BLaER1 (cell line): Measurements from ENCODE around the gene ZNF428.
"Not testable (repeated sequence)": the region's sequence is repeated elsewhere in the genome, so short reads cannot be mapped to it uniquely, and the experiment has no call there.

Experiments
- H3K27ac ChIP-seq: shearing (Covaris generic); formaldehyde crosslinking; 2 replicates; pipeline ENCODE4 v1.8.1; 2022
- H3K27me3 ChIP-seq: shearing (Covaris generic); formaldehyde crosslinking; 2 replicates; pipeline ENCODE4 v1.8.1; 2022
- H3K36me3 ChIP-seq: shearing (Covaris generic); formaldehyde crosslinking; 2 replicates; pipeline ENCODE4 v1.8.1; 2022
- H3K4me1 ChIP-seq: shearing (Covaris generic); formaldehyde crosslinking; 2 replicates; pipeline ENCODE4 v1.8.1; 2022
- H3K4me2 ChIP-seq: shearing (Covaris generic); formaldehyde crosslinking; 2 replicates; pipeline ENCODE4 v1.8.1; 2022
- H3K4me3 ChIP-seq: shearing (Covaris generic); formaldehyde crosslinking; 2 replicates; pipeline ENCODE4 v1.8.1; 2022
- H3K9ac ChIP-seq: shearing (Covaris generic); formaldehyde crosslinking; 2 replicates; pipeline ENCODE4 v1.8.1; 2022
- H3K9me3 ChIP-seq: shearing (Covaris generic); formaldehyde crosslinking; 2 replicates; pipeline ENCODE4 v1.8.1; 2022
- H4K20me1 ChIP-seq: shearing (Covaris generic); formaldehyde crosslinking; 2 replicates; pipeline ENCODE4 v1.8.1; 2022
- Cebpa-rat ChIP-seq: shearing (Covaris generic); IDR thresholded peaks from 2 replicates; pipeline ENCODE4 v1.8.1; 2022

Gene ZNF428

GRCh38 chr19:43642531-43642930 lies 23.1 kb upstream of the ZNF428 start:
- Histone ChIP-seq H3K4me1 (peaks cover 26% of the 10 kb centered on the region), H3K9me3 (no peaks in the 10 kb centered on the region), H3K4me2 (no peak overlapping the region), H3K9ac (no peak overlapping the region), H3K27me3 (peaks cover 3% of the 10 kb centered on the region; the same call in 1 of the 2 replicates), H3K27ac (no peak overlapping the region), H4K20me1 (no peaks in the 10 kb centered on the region), H3K4me3 (no peak overlapping the region), H3K36me3 (peaks cover 19% of the 10 kb centered on the region)
- TF ChIP-seq Cebpa-rat = no peak

- Histone ChIP-seq H3K36me3 (peaks cover 7% of the 10 kb centered on the region), H3K27ac (no peak overlapping the region), H3K4me1 (peaks cover 37% of the 10 kb centered on the region), H3K4me3 (no peak overlapping the region), H3K27me3 (peaks cover 3% of the 10 kb centered on the region; the same call in 1 of the 2 replicates), H4K20me1 (no peaks in the 10 kb centered on the region), H3K4me2 (no peak overlapping the region), H3K9ac (no peak overlapping the region), H3K9me3 (no peaks in the 10 kb centered on the region)
- no peak for TF ChIP-seq Cebpa-rat
Observed at GRCh38 chr19:43641333-43641732, 21.9 kb upstream of the ZNF428 start.

GRCh38 chr19:43640424-43640757 lies 21.0 kb upstream of the ZNF428 start:
- 0 out of 2 replicates have a peak overlapping the region, but pooled peaks have one; percentile 49 for H3K27ac ChIP-seq
- no peaks in the 10 kb centered on the region for H4K20me1 ChIP-seq
- no peak for TF ChIP-seq Cebpa-rat
- H3K4me2 ChIP-seq = peak overlapping the region; percentile 96
- peaks cover 3% of the 10 kb centered on the region; the same call in 1 of the 2 replicates for H3K27me3 ChIP-seq
- H3K36me3 ChIP-seq = no peaks in the 10 kb centered on the region
- peaks cover 47% of the 10 kb centered on the region for H3K4me1 ChIP-seq
- H3K9me3 ChIP-seq = no peaks in the 10 kb centered on the region
- peak overlapping the region; percentile 65; the same call in 1 of the 2 replicates for H3K9ac ChIP-seq
- H3K4me3 ChIP-seq = peak overlapping the region; percentile 85

GRCh38 chr19:43639519-43640423 lies 20.3 kb upstream of the ZNF428 start, which contains the start of gene CADM4:
Gene CADM4, minus strand, starts transcription at chr19:43639850. Its CDS starts 60 bp downstream, at chr19:43639790.
- H3K36me3 ChIP-seq = no peaks in the 10 kb centered on the region
- TF ChIP-seq Cebpa-rat = no peak
- H3K4me3 ChIP-seq = peak within 1 kb of the TSS; percentile 85
- H3K4me2 ChIP-seq = peak within 1 kb of the TSS; percentile 96
- no peaks in the 10 kb centered on the region for H4K20me1 ChIP-seq
- H3K9me3 ChIP-seq = no peaks in the 10 kb centered on the region
- H3K4me1 ChIP-seq = peaks cover 53% of the 10 kb centered on the region
- peak within 1 kb of the TSS; percentile 92 for H3K9ac ChIP-seq
- peaks cover 3% of the 10 kb centered on the region; the same call in 1 of the 2 replicates for H3K27me3 ChIP-seq
- peak within 1 kb of the TSS; percentile 90 for H3K27ac ChIP-seq

GRCh38 chr19:43638995-43639518 lies 19.6 kb upstream of the ZNF428 start:
- peaks cover 60% of the 10 kb centered on the region for H3K4me1 ChIP-seq
- H4K20me1 ChIP-seq = no peaks in the 10 kb centered on the region
- peak overlapping the region; percentile 90 for H3K27ac ChIP-seq
- H3K4me3 ChIP-seq = peak overlapping the region; percentile 85
- no peaks in the 10 kb centered on the region for H3K36me3 ChIP-seq
- no peak for TF ChIP-seq Cebpa-rat
- no peaks in the 10 kb centered on the region for H3K9me3 ChIP-seq
- peak overlapping the region; percentile 92 for H3K9ac ChIP-seq
- peak overlapping the region; percentile 95 for H3K4me2 ChIP-seq
- peaks cover 3% of the 10 kb centered on the region; the same call in 1 of the 2 replicates for H3K27me3 ChIP-seq

GRCh38 chr19:43638214-43638994 lies 19.0 kb upstream of the ZNF428 start:
- Histone ChIP-seq H3K4me3 (peak overlapping the region; percentile 85), H3K4me1 (peaks cover 60% of the 10 kb centered on the region), H3K9me3 (no peaks in the 10 kb centered on the region), H4K20me1 (no peaks in the 10 kb centered on the region), H3K27ac (no peak overlapping the region), H3K9ac (peak overlapping the region; percentile 92), H3K27me3 (peaks cover 3% of the 10 kb centered on the region; the same call in 1 of the 2 replicates), H3K4me2 (peak overlapping the region; percentile 95), H3K36me3 (no peaks in the 10 kb centered on the region)
- TF ChIP-seq Cebpa-rat = no peak

- Histone ChIP-seq H3K36me3 (0 out of 2 replicates have a peak, but pooled peaks cover 5% of the 10 kb centered on the region), H3K9ac (peak overlapping the region; percentile 34; the same call in 1 of the 2 replicates), H3K4me1 (peaks cover 60% of the 10 kb centered on the region), H3K4me2 (peak overlapping the region; percentile 74), H3K4me3 (0 out of 2 replicates have a peak overlapping the region, but pooled peaks have one; percentile 38), H3K9me3 (no peaks in the 10 kb centered on the region), H3K27ac (peak overlapping the region; percentile 68), H3K27me3 (peaks cover 3% of the 10 kb centered on the region; the same call in 1 of the 2 replicates), H4K20me1 (no peaks in the 10 kb centered on the region)
- no peak for TF ChIP-seq Cebpa-rat
Observed at GRCh38 chr19:43636121-43636683, 16.8 kb upstream of the ZNF428 start.

- not testable (repeated sequence) for H3K36me3 ChIP-seq, H3K9me3 ChIP-seq, H4K20me1 ChIP-seq, H3K27me3 ChIP-seq
- H3K9ac ChIP-seq = peak overlapping the region; percentile 70
- peak overlapping the region; percentile 79 for H3K27ac ChIP-seq
- peak overlapping the region; percentile 38; the same call in 1 of the 2 replicates for H3K4me3 ChIP-seq
- peak overlapping the region; percentile 74 for H3K4me2 ChIP-seq
- H3K4me1 ChIP-seq = peaks cover 58% of the 10 kb centered on the region
Observed at GRCh38 chr19:43635561-43635940, 16.1 kb upstream of the ZNF428 start.
